DOHH2 (cell line): ENCODE data around the gene EFCAB7.
"Not testable (repeated sequence)": the region's sequence is repeated elsewhere in the genome, so short reads cannot be mapped to it uniquely, and the experiment has no call there.

Experiments
- H3F3A ChIP-seq: fragments of 200-600 bp; sonication (generic), shearing (Covaris generic); 2 replicates; pipeline ENCODE4 v1.6.0; 2016; ENCODE audit warnings: antibody characterized with exemption, mild to moderate bottlenecking; ENCODE audit not compliant: control insufficient read depth, insufficient read depth
- H3K27ac ChIP-seq: fragments of 200-600 bp; sonication (generic); 2 replicates; pipeline ENCODE4 v1.5.1; 2014; ENCODE audit warnings: low read depth, mild to moderate bottlenecking, low read length, moderate library complexity
- H3K27me3 ChIP-seq: fragments of 200-600 bp; sonication (generic); 2 replicates; pipeline ENCODE4 v1.6.1; 2014; ENCODE audit warnings: mild to moderate bottlenecking, low read length, mixed read lengths; ENCODE audit not compliant: control insufficient read depth
- H3K36me3 ChIP-seq: fragments of 200-600 bp; sonication (generic); 2 replicates; pipeline ENCODE4 v1.6.1; 2014; ENCODE audit warnings: mild to moderate bottlenecking, low read length, moderate library complexity, mixed read lengths; ENCODE audit not compliant: control insufficient read depth
- H3K4me1 ChIP-seq: fragments of 200-600 bp; sonication (generic); 2 replicates; pipeline ENCODE4 v1.6.1; 2014; ENCODE audit warnings: mild to moderate bottlenecking, low read length, mixed read lengths; ENCODE audit not compliant: control insufficient read depth
- H3K4me2 ChIP-seq: fragments of 200-600 bp; sonication (generic); 2 replicates; pipeline ENCODE4 v1.6.0; 2014; ENCODE audit warnings: mild to moderate bottlenecking, low read length, moderate library complexity
- H3K4me3 ChIP-seq: fragments of 200-600 bp; sonication (generic); 2 replicates; pipeline ENCODE4 v1.5.1; 2014; ENCODE audit warnings: mild to moderate bottlenecking, low read length, mixed read lengths
- H3K79me2 ChIP-seq: fragments of 200-600 bp; sonication (generic); 2 replicates; pipeline ENCODE4 v1.6.1; 2014; ENCODE audit warnings: mild to moderate bottlenecking, low read length, mixed read lengths; ENCODE audit not compliant: control insufficient read depth
- H3K9me2 ChIP-seq: fragments of 200-600 bp; sonication (generic); replicated peaks from 2 replicates; pipeline ENCODE4 v1.6.1; 2014; ENCODE audit warnings: mild to moderate bottlenecking, low read length, mixed read lengths; ENCODE audit not compliant: control insufficient read depth
- H3K9me3 ChIP-seq: fragments of 200-600 bp; sonication (generic); 2 replicates; pipeline ENCODE4 v1.6.1; 2014; ENCODE audit warnings: antibody characterized with exemption, low read length, mixed read lengths; ENCODE audit not compliant: control insufficient read depth, insufficient read depth
- H4K20me1 ChIP-seq: fragments of 200-600 bp; sonication (generic); 2 replicates; pipeline ENCODE4 v1.6.0; 2014; ENCODE audit warnings: low read depth, mild to moderate bottlenecking, antibody characterized with exemption, low read length, moderate library complexity; ENCODE audit not compliant: control insufficient read depth, insufficient read depth
- EZH2phosphoT487 ChIP-seq: fragments of 200-600 bp; sonication (generic); IDR thresholded peaks from 2 replicates; pipeline ENCODE4 v1.6.1; 2017; ENCODE audit warnings: borderline replicate concordance, mild to moderate bottlenecking, antibody characterized with exemption, low read length, moderate library complexity, mixed read lengths
- TF ChIP-seq, protein P1 (sequence below): fragments of 200-600 bp; sonication (generic); IDR thresholded peaks from one replicate; pipeline ENCODE4 v1.5.1; 2014; ENCODE audit warnings: antibody characterized with exemption, mild to moderate bottlenecking, low read depth, low read length; ENCODE audit not compliant: poor library complexity, severe bottlenecking

Gene EFCAB7

DNA sequence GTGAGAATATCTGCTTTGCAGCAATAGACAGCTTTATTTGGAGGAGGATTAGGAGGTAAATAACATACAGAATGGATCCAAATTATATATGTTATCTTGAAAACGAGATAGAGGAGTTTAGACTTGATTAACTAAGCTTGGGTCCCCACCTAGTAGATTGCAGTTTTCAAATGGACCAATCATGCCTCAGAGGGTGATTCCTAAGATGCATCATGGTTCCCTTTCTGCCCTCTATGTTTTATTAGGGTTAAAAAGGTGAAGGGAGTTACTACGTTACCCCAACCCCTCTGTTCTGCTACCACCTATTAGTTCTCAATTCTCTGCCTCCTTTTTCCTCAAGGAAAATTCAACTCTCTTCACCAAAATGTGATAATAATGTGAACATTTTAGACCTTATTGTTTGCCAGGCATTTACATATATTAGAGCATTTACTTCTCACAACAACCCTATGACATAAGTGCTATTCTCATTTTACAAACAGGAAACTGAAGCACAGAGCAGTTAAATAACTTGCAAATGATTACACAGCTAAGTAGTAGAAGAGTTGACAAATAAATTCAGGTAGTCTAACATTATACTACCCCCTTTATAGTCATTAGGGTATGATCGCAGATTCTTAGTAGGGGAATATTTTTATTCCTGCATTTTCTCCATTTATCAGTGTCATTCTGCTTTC lies 46.5 kb downstream of the EFCAB7 start:
- no peaks in the 10 kb centered on the region for H3K9me2 ChIP-seq

GRCh38 chr1:63572686-63573085 lies 49.4 kb downstream of the EFCAB7 start:
- not testable (repeated sequence) for H3K79me2 ChIP-seq

More for the DNA sequence above, 46.5 kb downstream of the EFCAB7 start:
- no peaks in the 10 kb centered on the region for H3K27me3 ChIP-seq
- no peaks in the 10 kb centered on the region for H4K20me1 ChIP-seq
- no peaks in the 10 kb centered on the region for H3F3A ChIP-seq
- H3K36me3 ChIP-seq: no peaks in the 10 kb centered on the region
- H3K27ac ChIP-seq: no peak overlapping the region
- H3K79me2 ChIP-seq: no peaks in the 10 kb centered on the region
- peaks cover 10% of the 10 kb centered on the region for H3K4me1 ChIP-seq
- TF ChIP-seq, protein P1, sequence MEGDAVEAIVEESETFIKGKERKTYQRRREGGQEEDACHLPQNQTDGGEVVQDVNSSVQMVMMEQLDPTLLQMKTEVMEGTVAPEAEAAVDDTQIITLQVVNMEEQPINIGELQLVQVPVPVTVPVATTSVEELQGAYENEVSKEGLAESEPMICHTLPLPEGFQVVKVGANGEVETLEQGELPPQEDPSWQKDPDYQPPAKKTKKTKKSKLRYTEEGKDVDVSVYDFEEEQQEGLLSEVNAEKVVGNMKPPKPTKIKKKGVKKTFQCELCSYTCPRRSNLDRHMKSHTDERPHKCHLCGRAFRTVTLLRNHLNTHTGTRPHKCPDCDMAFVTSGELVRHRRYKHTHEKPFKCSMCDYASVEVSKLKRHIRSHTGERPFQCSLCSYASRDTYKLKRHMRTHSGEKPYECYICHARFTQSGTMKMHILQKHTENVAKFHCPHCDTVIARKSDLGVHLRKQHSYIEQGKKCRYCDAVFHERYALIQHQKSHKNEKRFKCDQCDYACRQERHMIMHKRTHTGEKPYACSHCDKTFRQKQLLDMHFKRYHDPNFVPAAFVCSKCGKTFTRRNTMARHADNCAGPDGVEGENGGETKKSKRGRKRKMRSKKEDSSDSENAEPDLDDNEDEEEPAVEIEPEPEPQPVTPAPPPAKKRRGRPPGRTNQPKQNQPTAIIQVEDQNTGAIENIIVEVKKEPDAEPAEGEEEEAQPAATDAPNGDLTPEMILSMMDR: no peak
- no peak for TF ChIP-seq EZH2phosphoT487
- no peak overlapping the region for H3K4me2 ChIP-seq
- H3K4me3 ChIP-seq: no peak overlapping the region
- no peaks in the 10 kb centered on the region; the same call in 1 of the 2 replicates for H3K9me3 ChIP-seq

GRCh38 chr1:63574203-63574796 lies 51.0 kb downstream of the EFCAB7 start:
- H3K36me3 ChIP-seq, H3K9me2 ChIP-seq, H3K27ac ChIP-seq, H4K20me1 ChIP-seq, H3F3A ChIP-seq, H3K4me3 ChIP-seq, H3K4me2 ChIP-seq, H3K9me3 ChIP-seq, H3K79me2 ChIP-seq, H3K27me3 ChIP-seq, H3K4me1 ChIP-seq: not testable (repeated sequence)

More at GRCh38 chr1:63572686-63573085, 49.4 kb downstream of the EFCAB7 start:
- H3K9me2 ChIP-seq, H3K4me1 ChIP-seq, H3K4me3 ChIP-seq, H3K36me3 ChIP-seq, H4K20me1 ChIP-seq, H3K9me3 ChIP-seq, H3K4me2 ChIP-seq, H3K27ac ChIP-seq, H3K27me3 ChIP-seq, H3F3A ChIP-seq: not testable (repeated sequence)

DNA sequence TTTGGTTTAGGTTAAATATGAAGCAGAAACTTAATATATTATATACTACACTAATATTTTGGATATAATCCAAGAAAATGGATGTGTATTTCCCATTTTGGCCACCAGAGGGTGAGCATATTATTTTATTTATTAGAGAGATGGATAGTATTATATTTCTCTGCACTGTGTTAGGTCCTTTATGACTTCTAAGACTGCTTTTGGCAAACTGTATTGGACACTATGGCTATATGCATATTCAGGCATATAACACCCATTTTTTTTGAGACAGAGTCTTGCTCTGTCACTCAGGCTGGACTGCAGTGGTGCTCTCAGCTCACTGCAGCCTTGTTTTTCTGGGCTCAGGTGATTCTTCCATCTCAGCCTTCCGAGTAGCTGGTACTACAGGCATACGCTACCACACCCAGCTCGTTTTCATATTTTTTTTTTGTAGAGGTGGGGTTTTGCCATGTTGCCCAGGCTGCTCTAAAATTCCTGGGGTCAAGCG lies 52.1 kb downstream of the EFCAB7 start:
- Histone ChIP-seq H3K9me3 (no peaks in the 10 kb centered on the region), H3K4me2 (no peak overlapping the region), H4K20me1 (no peaks in the 10 kb centered on the region), H3K9me2 (no peaks in the 10 kb centered on the region), H3K4me1 (no peaks in the 10 kb centered on the region), H3K27ac (no peak overlapping the region), H3K4me3 (no peak overlapping the region), H3K79me2 (no peaks in the 10 kb centered on the region), H3K36me3 (no peaks in the 10 kb centered on the region), H3F3A (no peaks in the 10 kb centered on the region; the same call in 1 of the 2 replicates), H3K27me3 (no peaks in the 10 kb centered on the region)
- TF ChIP-seq, protein P1: peak; percentile 58
- no peak for TF ChIP-seq EZH2phosphoT487

- not testable (repeated sequence) for H3K9me3 ChIP-seq, H3K4me3 ChIP-seq, H3K4me2 ChIP-seq, H4K20me1 ChIP-seq, H3K79me2 ChIP-seq, H3K27ac ChIP-seq, H3F3A ChIP-seq, H3K36me3 ChIP-seq, H3K9me2 ChIP-seq, H3K27me3 ChIP-seq, H3K4me1 ChIP-seq
These were observed 63.0 kb downstream of the EFCAB7 start for GRCh38 chr1:63586326-63586725.
